HG03095 (cell line): ENCODE data around the gene PSMG3.
"Not testable (repeated sequence)": the region's sequence is repeated elsewhere in the genome, so short reads cannot be mapped to it uniquely, and the experiment has no call there.

Experiments
- ATAC-seq: cut with Tn5 transposase; IDR thresholded peaks from one replicate; pipeline ENCODE4 v1.9.1; 2021; ENCODE audit warnings: moderate library complexity; ENCODE audit not compliant: unreplicated experiment

Gene PSMG3

DNA sequence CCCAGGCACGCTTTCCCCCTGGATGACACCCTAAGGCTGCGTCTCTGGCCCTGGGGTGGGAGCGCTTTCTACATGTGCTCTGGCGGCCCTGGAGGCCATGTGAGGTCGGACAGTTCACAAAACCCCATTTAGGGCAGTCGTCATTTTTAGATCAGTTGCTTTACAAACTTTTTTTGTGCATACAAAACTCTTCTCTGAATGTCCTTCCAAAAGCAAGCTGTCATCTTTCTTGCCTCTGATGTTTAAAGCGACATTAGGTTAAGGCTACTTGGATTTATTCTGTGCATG is 33.4 kb downstream of the PSMG3 start:
- ATAC-seq, result no peak

DNA sequence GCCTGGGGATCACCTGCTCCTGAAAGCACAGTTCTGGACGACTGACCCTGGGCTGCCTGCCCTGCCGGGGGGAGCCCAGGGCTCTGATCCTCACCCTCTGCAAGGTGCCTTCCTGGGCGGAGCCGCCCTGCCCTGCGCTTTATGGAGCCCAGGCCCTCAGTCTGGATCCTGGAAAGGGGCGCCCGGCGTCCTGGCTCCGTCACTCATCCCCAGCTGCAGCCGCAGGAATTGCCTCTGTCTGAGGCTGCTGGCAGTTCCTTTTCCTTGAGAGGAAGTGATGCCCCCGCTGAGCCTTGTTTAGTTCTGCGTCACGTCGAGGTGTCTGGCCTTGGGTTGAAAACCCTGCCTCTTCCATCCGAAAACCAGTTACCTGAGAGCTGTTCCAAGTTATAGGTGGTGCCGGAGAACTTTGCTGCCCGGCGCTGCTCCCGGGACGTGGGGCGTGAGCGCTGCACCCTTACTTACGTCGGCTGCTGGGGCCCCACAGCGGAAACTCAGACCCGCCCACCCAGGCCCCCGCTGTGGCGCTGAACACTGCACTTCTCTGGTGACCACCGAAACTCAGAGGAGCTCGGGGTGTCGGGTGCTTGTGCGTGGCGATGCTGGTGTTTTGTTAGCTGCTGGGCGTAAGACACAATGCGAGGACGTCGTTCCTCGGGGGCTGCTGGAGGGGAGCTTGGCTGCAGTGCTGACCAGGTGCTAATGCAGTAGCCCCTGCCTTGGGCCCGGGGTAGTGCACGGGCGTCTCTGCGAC is 34.0 kb downstream of the PSMG3 start:
- ATAC-seq, result no peak

DNA sequence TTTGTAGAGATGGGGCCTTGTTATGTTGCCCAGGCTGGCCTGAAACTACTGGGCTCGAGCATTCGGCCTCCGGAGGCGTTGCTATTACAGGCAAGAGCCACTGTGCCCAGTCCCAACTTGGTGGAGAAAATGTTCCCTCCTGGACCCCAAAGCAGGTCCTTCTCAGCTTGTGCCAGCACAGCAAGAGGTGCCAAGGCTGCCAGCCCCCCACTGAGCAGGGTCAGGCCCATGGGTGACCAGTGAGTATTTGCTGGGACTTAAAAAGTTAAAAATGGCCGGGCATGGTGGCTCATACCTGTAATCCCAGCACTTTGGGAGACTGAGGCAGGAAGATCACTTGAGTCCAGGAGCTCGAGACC is 34.8 kb downstream of the PSMG3 start:
- no peak for ATAC-seq

DNA sequence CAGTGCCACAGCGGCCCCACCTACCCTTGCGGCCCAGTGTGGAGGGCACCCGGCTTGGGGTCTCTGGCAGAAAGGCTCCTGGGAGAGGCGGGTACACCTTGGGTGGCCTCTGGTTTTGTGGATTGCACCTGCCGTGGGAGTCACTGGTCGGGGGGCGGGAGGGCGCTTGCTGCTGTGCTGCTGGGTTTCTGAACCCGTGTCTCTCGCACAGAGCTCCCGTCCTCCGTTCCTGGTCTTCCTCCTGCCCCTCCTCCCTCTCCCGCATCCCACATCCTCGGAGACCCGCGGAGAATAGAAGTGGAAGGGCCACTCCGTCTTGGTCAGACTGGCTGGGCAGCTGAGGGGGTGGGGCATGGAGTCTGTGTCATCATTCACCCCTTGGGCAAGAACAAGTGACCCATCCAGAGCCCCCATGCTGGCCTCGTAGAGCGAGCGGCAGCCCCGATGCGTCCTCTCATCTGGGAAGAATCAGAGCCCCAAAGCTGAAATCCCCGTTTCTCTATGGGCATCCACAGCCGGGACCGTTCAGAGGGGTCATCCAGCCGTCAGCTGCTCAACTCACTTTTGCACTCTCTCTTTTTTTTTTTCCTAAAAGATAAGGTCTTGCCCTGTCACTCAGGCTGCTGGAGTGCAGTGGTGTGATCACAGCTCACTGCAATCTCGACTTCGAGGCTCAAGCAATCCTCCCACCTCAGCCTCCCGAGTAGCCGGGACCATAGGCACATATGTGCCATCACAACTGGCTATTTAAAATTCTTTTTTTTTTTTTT is 35.3 kb downstream of the PSMG3 start:
- no peak for ATAC-seq

DNA sequence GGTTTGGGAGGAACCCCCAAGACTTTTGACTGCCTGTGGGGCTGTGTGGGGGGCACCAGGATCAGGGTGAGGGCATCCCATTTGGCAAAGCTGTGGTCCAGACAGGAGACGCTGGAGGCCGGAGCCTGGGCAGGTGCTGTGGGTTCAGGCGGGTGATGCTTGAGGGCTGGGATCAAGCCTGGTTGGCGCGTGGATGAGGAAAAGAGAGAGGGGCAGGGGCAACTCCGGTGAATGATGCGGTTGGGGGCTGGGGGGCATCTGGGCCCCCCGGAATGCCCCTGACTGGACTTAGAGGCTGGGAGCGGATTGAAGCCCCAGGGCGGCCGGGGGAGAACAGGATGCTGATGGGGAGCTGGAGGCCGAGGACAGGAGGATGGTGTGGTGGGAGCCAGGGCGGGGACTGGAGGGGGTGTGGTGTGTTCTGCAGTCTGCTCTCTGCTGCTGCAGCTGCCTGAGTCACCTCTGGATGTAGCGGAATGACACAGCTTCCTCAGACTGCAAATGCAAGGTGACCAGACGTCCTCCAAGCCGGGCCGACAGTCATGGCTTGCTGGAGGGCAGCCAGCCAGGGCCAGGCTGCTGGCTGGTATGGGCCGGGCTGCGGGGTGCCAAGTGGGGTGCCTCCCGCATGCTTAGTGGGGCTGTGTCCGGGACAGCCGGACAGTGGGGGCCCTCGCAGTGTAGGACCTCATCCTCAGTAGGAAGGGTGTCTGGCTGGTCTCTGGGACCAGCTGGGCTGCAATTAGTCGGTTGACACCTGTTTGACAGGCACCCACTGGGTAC is 36.1 kb downstream of the PSMG3 start:
- no peak for ATAC-seq

DNA sequence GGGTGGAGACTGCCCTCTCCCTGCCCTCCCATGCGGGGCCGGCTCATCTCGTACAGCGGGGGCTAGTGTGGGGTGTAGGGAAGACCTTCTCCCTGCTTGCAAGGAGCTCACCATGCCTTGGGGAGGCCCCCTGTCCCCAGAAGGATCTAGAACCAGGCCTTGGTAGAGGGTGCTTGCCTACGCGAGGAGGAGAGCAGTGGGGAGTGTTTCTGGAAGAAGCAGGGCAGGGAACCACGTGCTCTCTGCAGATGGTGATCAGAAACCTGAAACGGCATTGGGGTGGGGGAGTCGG is 36.6 kb downstream of the PSMG3 start:
- ATAC-seq, result no peak

DNA sequence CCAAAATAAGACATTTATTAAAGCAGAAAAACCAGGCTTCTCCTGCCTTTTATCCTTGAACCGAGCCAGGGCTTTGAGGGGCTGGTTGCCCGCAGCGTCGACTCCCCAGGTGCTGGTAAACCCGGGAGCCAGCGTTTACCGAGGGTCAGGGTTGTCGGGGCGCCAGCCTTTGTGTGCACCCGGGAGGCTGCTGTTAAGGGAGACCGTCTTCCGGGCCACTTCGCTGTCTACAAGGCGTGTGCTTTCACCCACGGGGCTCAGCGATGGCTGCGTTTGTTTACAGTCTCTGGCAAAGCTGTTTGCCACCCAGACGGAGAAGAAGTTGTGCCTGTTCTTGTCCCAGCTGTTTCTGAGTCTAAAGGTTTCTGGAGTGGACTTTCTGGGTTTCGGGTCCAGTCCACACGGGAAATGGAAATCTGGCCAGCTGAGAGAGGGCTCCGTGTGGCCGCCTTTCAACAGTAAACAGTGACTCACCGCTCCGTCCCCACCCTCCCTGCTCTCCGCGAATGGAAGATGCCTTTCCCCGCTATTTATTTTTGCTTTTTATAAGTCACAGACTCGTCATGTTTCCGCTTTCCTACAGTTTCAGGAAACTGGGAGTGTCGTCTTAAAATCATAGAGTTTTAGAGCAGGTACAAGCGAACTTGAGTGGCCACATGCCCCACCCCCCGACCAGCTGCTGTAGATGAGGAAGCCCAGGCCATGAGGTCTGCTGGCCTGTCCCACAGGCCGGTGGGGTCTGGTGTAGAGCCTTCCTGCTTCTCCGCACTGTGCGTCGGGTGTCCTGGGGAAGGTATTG is 37.2 kb downstream of the PSMG3 start:
- no peak for ATAC-seq

DNA sequence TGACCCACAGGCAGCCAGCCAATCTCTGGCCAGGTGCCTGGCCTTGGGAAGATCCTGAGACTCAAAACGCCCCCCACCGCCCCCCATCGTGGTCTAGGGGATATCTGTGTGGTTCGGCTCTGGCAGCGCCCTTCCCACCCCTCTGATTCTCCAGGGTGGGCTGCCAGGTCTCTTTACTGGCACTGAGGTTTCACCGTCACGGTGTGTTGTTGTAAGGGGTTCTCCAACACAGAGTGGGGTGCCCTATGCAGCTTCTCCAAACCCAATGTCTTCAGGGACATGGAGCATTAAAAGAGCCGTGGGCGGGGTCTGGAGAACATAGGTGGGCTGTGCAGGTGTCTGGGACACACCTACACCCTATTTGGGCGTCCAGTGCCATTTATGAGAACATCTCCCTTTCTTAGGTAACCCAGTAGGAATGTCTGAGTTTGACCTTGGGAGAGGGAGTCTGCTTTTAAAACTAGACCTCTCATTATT is 37.8 kb downstream of the PSMG3 start:
- ATAC-seq, result no peak

DNA sequence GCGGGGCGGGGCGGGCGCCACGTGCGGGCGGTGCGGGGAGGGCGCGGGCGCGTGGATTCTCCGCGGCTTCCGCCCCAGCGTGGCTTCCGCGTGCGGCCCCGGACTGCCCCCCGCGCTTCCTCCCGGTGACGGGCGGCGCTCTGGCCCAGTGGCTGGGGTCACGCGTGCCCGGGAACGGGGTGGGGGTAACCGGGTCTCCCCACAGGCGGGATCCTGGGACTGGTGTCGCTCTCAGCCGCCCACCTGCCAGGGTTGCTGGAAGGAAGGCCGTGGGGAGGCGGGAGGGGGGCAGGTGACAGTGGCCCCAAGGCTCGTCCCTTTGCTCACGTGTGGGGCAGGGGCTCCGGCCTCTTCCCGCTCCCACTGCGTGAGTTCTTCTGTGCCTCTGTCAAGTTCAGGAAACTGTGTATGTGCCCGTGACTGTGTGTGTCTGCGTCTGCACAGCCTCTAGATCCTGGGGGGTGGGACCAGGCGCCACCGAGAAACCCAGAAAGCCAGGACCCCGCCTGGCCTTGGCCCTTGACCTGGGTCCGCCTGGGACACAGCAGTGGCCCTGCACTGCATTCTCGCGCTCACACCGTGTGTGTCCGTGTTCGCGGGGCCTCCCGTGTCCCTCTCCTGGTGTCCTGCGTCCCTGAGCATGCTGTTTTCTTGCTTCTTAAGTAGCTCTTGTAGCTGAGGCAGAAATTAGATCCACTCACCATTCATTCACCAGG is 38.4 kb downstream of the PSMG3 start:
- peak; percentile 21 for ATAC-seq

DNA sequence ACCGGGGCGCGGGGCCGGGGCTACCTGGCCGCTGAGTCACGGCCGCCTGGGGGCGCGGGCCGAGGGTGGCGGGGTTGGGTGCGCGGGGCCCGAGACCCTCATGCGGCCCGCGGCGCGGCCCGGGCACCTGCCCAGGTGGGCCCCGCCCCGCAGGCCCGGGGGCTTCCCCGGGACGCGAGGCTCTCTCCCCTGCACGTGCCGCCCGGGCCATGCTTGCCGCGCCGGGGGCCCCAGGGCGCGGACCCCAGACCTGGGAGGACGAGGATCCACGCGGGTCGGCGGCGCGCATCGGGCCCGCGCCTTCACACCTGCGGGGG is 38.9 kb downstream of the PSMG3 start:
- ATAC-seq, result peak; percentile 20

DNA sequence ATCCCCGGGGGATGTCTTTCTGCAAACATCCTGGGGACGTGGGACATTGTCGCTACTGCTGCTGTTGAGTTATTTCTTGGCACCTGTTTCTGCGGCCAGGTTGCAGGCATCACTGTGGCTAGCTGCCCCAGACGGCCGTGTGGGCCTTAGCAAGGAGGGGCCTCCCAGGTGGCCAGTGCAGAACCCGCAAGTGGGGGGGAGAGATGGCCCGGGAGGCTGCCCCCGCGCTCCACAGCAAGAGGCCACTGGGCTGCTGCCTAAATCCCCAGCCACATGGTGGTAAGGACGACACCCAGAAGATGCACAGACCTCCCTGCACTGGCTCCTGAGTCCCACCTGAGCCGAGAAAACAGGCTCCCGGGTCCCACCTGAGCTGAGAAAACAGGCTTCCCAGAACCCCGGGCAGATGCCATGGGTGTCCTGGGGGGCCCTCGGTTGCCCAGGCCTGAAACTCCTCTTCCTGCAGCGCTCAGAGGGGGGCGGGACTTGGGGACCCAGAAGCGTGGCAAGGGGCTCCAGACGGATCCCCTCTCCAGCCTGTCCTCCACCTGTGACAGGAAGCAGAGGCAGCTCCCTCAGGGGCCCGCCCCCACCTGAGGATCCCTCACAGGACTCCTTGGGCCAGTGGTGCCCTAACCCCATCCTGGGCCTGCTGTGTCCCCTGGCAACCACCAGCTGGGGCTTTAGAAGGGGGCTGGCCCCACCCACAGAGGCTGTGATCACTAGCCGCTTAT is 40.3 kb downstream of the PSMG3 start:
- ATAC-seq, result no peak

DNA sequence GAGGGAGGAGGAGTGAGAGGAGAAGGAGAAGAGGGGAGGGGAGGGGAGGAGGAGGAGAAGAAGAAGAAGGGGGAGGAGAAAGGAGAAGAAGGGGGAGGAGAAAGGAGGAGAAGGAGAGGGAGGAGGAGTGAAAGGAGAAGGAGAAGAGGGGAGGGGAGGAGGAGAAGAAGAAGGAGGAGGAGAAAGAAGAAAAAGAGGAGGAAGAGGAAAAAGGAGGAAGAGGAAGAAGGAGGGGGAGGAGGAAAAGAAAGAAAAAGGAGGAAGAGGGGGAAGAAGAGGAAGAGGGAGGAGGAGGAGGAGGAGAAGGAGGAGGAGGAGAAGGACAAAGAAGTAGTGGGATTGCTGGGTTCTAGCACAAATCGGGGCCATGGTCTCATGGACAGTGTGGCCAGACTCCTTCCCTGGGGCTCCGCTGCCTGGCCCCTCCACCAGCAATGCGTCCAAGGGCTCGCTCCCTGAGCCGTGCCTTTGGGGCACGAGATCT is 43.5 kb downstream of the PSMG3 start:
- no peak for ATAC-seq

DNA sequence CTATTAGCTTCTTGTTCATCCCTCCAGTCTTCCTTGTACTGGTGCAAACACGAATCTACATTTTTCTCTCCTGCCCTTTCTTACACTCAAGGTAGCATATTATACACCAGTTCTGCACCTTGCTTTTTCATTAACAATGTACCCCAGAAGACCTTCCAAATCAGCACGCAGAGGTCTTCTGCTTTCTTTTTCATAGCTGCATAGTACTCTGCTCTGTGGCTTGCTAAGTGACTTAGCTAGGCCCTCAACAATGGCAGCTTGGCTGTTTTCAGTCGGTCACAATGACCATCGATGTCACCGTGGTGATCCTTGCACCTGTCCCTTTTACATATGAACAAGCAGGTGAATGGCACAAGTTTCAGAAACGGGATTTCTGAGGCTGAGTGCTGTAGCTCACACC is 44.4 kb downstream of the PSMG3 start:
- ATAC-seq, result no peak

DNA sequence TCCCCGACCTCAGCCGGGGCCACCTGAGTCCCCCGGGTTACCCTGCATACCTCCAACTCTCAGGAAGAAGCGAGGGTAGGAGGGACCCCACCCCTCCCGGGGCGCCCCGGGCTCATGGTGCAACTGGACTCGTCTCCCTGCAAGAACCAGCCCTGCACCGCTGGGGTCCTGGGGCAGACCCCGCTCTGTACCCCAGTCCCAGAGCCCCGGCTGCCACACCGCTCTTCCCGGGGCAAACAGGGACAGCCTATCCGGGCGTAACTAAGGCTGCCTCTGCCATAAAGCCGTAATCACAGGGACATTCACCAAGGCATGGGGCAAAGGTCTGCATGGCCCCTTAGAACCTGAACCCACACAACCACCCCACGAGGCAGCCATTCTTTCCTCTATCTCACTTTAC is 46.0 kb downstream of the PSMG3 start:
- ATAC-seq, result no peak

DNA sequence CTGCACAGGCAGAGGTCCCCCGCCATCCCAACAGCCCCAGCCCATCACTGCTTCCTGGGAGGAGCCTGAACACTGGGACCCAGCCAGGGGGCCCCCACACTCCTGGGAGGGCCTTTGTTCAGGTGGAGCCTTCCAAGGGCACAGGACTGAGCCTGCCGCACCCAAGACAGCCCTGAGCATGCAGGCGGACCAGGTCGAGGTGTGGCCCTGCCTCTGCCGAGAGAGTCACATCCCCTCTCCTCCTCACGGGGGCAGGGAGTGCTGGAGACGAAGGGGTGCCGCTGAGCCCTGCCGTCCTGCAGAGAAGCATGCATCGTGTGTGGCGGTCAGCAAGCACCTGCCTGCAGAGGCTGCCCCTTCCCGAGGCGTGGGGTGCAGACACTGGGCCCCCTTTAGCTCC is 46.6 kb downstream of the PSMG3 start:
- no peak for ATAC-seq

DNA sequence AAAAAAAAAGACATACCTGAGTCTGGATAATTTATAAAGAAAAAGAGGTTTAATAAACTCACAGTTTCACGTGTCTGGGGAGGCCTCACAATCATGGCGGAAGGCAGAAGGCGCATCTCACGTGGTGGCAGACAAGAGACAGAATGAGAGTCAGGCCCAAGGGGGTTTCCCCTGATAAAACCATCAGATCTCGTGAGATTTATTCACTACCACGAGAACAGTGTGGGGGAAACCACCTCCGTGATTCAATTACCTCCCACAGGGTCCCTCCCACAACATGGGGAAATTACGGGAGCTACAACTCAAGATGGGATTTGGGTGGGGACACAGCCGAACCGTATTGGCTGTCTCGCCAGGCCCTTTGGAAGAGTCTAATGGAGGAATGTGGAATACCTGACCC is 48.4 kb downstream of the PSMG3 start:
- no peak for ATAC-seq

DNA sequence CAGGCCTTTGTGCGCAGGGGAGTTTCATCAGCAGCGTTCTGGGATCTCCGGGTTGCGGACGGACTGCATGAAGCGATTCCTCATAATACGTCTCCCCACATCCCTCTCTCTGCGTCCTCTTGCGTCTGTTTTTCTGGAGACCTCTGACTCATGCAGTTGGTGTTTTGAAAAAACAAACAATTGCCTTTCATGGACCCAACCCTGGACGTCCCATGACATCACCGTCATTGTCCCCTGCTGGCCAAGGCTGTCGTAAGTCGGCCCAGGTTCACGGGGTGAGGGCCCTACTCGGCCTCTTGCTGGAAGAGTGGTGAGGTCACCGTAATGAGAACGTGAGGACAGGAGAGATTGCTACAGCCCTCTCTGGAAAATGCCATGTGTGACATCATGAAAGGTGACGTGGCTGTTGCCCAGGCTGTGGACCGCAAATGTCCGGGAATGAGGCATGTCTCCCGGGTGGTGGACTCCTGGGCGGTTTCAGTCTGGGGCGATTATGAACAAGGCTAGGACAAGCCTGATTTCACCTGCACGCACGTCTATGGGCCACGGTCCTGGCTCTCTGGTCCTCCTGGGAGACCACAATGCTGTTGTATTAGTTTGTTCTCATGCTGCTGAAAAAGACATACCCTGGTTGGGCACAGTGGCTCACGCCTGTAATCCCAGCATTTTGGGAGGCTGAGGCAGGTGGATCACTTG is 49.1 kb downstream of the PSMG3 start:
- ATAC-seq, result no peak

DNA sequence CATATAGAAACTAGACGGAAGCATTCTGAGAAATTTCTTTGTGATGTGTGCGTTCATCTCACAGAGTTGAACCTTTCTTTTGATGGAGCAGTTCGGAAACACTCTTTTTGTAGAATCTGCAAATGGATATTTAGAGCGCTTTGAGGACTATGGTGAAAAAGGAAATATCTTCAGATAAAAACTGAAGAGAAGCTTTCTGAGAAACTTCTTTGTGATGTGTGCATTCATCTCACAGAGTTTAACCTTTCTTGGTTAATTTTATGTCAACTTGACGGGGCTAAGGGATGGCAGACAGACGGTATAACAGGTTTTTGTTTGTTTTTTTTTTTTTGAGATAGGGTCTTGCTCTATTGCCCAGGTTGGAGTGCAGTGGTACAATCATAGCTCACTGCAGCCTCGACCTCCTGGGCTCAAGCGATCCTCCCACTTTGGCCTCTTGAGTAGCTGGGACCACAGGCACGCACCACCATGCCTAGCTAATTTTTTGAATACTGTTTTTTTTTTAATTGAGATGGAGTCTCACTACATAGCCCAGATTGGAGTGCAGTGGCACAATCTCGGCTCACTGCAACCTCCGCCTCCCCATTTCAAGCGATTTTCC is 50.4 kb downstream of the PSMG3 start:
- not testable (repeated sequence) for ATAC-seq
